MM.1S (cell line): Measurements from ENCODE around the gene PCDH9.

Experiments
- CTCF ChIP-seq: fragments of 300-600 bp; sonication (generic); IDR thresholded peaks from 2 replicates; pipeline ENCODE4 v1.5.1; 2016; ENCODE audit warnings: antibody characterized with exemption, low read length, mixed read lengths
- EZH2 ChIP-seq: fragments of 300-600 bp; sonication (generic); optimal IDR thresholded peaks from 2 replicates; pipeline ENCODE3; 2017; ENCODE audit warnings: low read depth, mild to moderate bottlenecking, antibody characterized with exemption, low read length, mixed read lengths

- TF ChIP-seq CTCF (no peak), EZH2 (no peak)
Observed at GRCh38 chr13:66774046-66774445, 456.1 kb downstream of the PCDH9 start.
